Right atrium auricular region (tissue), 2 donors: ENCODE measurements around the gene NAA20. TPM values are rescaled to one million over a fixed set of nuclear protein-coding genes. Genes with fewer than 3 reads are reported as not detected.

ENCODE experiments used
- DNase-seq: peaks from one replicate; pipeline ENCODE4 v3.0.0-alpha.2; 2019; ENCODE audit warnings: low spot score
- H3K27ac ChIP-seq, 2 donors: fragments of 200-600 bp; sonication (generic); 1 replicate in 1 of 2; 2 replicates in 1 of 2; pipeline ENCODE4 v1.5.1; 2016 to 2019
- H3K27me3 ChIP-seq, 2 donors: fragments of 200-600 bp; sonication (generic); one replicate each; pipeline versions ENCODE4 v1.5.1 to v1.6.0; 2017 to 2019
- H3K36me3 ChIP-seq: fragments of 200-600 bp; sonication (generic); one replicate; pipeline ENCODE4 v1.5.1; 2016
- H3K4me1 ChIP-seq, 2 donors: fragments of 200-600 bp; sonication (generic); one replicate each; pipeline versions ENCODE4 v1.5.1 to v1.6.0; 2017 to 2019
- H3K4me3 ChIP-seq, 2 donors: fragments of 200-600 bp; sonication (generic); 1 replicate in 1 of 2; 2 replicates in 1 of 2; pipeline ENCODE4 v1.5.1; 2017 to 2019; ENCODE audit warnings: mild to moderate bottlenecking in 1 of 2, moderate library complexity in 1 of 2
- H3K9me3 ChIP-seq, 2 donors: fragments of 200-600 bp; sonication (generic); one replicate each; pipeline ENCODE4 v1.5.1; 2019
- total RNA-seq, 2 donors: library from RNA; depleted of rRNA; stranded (reverse); fragments of >200 nt; gene quantifications; one replicate each; pipeline ENCODE4 v1.1.0, GENCODE V29; 2016
- TF ChIP-seq, protein P1 (sequence below), 2 donors: fragments of 200-600 bp; sonication (generic); IDR thresholded peaks; one replicate each; pipeline ENCODE4 v1.5.1; 2019; ENCODE audit warnings: antibody characterized with exemption in 2 of 2

NAA20 gene
- total RNA-seq, 2 donors from 2014 or later, result 32.2 to 33.8 TPM

DNA sequence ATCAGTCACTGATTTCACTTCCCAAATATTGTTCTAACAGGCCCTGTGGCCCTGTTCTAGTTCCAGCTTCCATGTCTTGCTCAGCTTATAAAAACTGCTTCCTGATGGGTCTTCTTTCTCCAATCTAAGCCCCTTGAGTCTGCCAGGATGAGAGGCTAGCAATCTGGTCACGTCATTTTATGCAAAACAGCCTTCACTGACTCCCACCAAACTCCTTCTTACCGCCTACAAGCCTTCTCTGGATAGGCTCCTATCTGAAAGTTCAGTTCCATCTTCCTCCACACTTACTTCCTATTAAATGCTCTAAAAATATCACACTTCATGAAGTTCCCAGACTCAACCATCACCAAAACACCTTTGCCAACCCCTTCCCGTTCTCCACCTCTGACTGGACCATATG lies 19.6 kb downstream of the NAA20 start:
- Histone ChIP-seq H3K36me3 (peaks cover 96% of the 10 kb centered on the region), H3K27me3 (no peaks in the 10 kb centered on the region), H3K4me3 (no peak overlapping the region), H3K4me1 (no peaks in the 10 kb centered on the region), H3K9me3 (no peaks in the 10 kb centered on the region), H3K27ac (no peak overlapping the region)
- TF ChIP-seq, protein P1, sequence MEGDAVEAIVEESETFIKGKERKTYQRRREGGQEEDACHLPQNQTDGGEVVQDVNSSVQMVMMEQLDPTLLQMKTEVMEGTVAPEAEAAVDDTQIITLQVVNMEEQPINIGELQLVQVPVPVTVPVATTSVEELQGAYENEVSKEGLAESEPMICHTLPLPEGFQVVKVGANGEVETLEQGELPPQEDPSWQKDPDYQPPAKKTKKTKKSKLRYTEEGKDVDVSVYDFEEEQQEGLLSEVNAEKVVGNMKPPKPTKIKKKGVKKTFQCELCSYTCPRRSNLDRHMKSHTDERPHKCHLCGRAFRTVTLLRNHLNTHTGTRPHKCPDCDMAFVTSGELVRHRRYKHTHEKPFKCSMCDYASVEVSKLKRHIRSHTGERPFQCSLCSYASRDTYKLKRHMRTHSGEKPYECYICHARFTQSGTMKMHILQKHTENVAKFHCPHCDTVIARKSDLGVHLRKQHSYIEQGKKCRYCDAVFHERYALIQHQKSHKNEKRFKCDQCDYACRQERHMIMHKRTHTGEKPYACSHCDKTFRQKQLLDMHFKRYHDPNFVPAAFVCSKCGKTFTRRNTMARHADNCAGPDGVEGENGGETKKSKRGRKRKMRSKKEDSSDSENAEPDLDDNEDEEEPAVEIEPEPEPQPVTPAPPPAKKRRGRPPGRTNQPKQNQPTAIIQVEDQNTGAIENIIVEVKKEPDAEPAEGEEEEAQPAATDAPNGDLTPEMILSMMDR (IDR thresholded peaks at IDR 0.05), result no peak
- DNase-seq, result no peak

DNA sequence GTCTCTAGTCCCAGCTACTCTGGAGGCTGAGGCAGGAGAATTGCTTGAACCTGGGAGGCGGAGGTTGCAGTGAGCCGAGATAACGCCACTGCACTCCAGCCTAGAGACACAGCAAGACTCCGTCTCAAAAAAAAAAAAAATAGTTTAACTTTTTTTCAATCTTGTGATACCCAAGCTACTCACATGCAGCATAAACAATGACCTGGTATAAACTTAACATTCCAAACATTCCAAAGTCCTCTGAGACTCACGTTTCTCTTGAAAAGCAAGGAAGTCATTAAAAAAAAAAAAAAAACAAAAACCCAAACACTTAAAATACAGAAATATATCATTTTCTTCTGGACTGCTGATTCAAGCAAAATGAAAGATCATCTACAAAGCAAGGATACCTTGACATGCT lies 20.8 kb downstream of the NAA20 start:
- H3K4me3 ChIP-seq, result no peak overlapping the region
- no peaks in the 10 kb centered on the region for H3K9me3 ChIP-seq
- H3K4me1 ChIP-seq, result no peaks in the 10 kb centered on the region
- no peak for DNase-seq
- no peaks in the 10 kb centered on the region for H3K27me3 ChIP-seq
- TF ChIP-seq, protein P1 (IDR thresholded peaks at IDR 0.05), result no peak
- no peak overlapping the region for H3K27ac ChIP-seq
- peaks cover 98% of the 10 kb centered on the region for H3K36me3 ChIP-seq

DNA sequence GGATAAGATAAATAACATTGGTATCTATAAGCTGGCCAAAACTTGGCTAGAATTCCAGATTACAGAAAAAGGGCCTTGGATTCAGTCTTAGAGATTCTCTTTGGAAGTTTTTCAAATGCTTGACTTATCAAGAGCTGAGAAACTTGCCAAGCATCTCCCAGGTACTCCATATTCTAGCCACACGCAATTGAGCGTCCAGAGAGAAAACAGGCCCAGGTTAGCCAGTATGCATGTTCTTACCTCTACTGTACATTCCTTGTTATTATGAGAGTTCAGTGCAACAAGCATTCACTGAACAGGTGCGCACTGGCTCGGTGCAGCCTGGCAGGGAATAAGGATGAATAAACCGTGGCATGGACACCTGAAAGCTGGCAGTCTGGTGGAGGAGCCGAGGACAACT lies 21.4 kb downstream of the NAA20 start:
- H3K36me3 ChIP-seq, result peaks cover 98% of the 10 kb centered on the region
- TF ChIP-seq, protein P1 (IDR thresholded peaks at IDR 0.05), result no peak
- H3K4me1 ChIP-seq, result no peaks in the 10 kb centered on the region
- no peak overlapping the region for H3K4me3 ChIP-seq
- no peak overlapping the region for H3K27ac ChIP-seq
- no peak for DNase-seq
- no peaks in the 10 kb centered on the region for H3K9me3 ChIP-seq
- no peaks in the 10 kb centered on the region for H3K27me3 ChIP-seq

DNA sequence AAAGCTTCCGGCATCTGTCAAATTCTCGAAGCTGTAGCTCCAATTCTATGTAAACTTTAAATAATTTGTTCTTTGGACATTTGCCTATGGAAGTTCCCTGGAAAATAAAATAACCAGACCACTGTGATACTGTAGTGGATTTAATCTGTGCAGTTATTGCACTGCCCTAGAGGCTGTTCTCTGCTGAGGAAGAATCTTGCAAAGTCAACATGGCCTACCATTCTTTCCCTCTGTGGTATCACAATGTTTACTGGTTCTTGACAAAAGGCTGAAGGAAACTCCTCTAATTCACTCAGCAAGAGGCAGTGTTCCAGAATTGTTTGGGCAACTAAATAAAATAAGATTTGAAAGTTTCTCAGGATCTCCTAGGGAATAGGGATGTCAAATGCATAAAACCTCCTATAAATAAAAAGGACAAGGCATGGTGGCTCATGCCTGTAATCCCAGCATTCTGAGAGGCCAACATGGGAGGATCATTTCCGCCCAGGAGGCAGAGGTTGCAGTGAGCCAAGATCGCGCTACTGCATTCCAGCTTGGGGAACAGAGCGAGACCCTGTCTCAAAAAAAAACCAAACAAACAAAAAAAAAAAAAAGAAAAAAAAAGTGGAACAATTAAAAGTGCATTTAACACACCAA lies 22.7 kb downstream of the NAA20 start:
- no peaks in the 10 kb centered on the region for H3K27me3 ChIP-seq
- no peaks in the 10 kb centered on the region for H3K9me3 ChIP-seq

DNA sequence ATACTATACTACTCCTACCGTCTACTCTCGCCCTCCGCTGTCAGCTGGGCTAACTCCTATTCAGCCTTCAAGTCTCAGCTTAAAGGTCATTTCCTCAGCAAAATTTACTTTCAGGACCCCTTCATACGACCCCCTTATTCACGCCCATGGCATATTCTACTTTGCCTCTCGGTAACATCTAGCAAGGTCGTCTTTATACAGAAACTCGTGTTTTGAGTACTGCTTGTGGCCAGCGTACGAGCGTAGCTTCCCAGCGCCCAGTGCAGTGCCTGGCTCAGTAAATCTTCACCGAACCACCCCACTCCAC lies 34.6 kb downstream of the NAA20 start:
- TF ChIP-seq, protein P1 (IDR thresholded peaks at IDR 0.05), result no peak
- Histone ChIP-seq H3K27ac (peak overlapping the region; percentile 63 to 89), H3K36me3 (peaks cover 40% of the 10 kb centered on the region), H3K9me3 (no peaks in the 10 kb centered on the region), H3K27me3 (no peaks in the 10 kb centered on the region), H3K4me1 (peaks cover 0 to 14% of the 10 kb centered on the region in 2 donors), H3K4me3 (peak overlapping the region; percentile 75 to 98)
- no peak for DNase-seq

More for the DNA sequence above, 22.7 kb downstream of the NAA20 start:
- no peak for DNase-seq
- TF ChIP-seq, protein P1 (IDR thresholded peaks at IDR 0.05), result no peak
- peaks cover 98% of the 10 kb centered on the region for H3K36me3 ChIP-seq
- no peak overlapping the region for H3K27ac ChIP-seq
- no peaks in the 10 kb centered on the region for H3K4me1 ChIP-seq
- H3K4me3 ChIP-seq, result no peak overlapping the region
